PFSK-1 (cell line): ENCODE results near the gene GLP1R.

ENCODE experiments used
- FOXP2 ChIP-seq: optimal IDR thresholded peaks from 2 replicates; pipeline ENCODE3; 2011; ENCODE audit warnings: borderline replicate concordance, control low read depth, inconsistent platforms; ENCODE audit not compliant: insufficient read depth; ENCODE audit errors: extremely low read length, extremely low read depth
- POLR2AphosphoS5 ChIP-seq: IDR thresholded peaks from 2 replicates; pipeline ENCODE4 v1.6.1; 2012; ENCODE audit warnings: low read depth, mild to moderate bottlenecking, control low read depth, low read length, moderate library complexity
- SIN3A ChIP-seq: IDR thresholded peaks from 2 replicates; pipeline ENCODE4 v1.6.1; 2012; ENCODE audit warnings: mild to moderate bottlenecking, low read length, moderate library complexity, borderline replicate concordance; ENCODE audit not compliant: insufficient read depth
- TAF1 ChIP-seq: IDR thresholded peaks from 2 replicates; pipeline ENCODE4 v1.6.1; 2012; ENCODE audit warnings: low read length, control low read depth, borderline replicate concordance; ENCODE audit not compliant: insufficient read depth
- TF ChIP-seq, protein P1 (sequence below), 2 experiments: IDR thresholded peaks; 2 replicates each; pipeline versions ENCODE4 v1.6.1 to v1.8.0; 2011 to 2012; ENCODE audit warnings: low read depth in 2 of 2, low read length in 2 of 2, control low read depth in 1 of 2, inconsistent platforms in 1 of 2, mild to moderate bottlenecking in 1 of 2, moderate library complexity in 1 of 2; ENCODE audit not compliant: insufficient read depth in 1 of 2

GLP1R gene

GRCh38 chr6:39005774-39006173 is 42.8 kb upstream of the GLP1R start:
- TF ChIP-seq, protein P1, sequence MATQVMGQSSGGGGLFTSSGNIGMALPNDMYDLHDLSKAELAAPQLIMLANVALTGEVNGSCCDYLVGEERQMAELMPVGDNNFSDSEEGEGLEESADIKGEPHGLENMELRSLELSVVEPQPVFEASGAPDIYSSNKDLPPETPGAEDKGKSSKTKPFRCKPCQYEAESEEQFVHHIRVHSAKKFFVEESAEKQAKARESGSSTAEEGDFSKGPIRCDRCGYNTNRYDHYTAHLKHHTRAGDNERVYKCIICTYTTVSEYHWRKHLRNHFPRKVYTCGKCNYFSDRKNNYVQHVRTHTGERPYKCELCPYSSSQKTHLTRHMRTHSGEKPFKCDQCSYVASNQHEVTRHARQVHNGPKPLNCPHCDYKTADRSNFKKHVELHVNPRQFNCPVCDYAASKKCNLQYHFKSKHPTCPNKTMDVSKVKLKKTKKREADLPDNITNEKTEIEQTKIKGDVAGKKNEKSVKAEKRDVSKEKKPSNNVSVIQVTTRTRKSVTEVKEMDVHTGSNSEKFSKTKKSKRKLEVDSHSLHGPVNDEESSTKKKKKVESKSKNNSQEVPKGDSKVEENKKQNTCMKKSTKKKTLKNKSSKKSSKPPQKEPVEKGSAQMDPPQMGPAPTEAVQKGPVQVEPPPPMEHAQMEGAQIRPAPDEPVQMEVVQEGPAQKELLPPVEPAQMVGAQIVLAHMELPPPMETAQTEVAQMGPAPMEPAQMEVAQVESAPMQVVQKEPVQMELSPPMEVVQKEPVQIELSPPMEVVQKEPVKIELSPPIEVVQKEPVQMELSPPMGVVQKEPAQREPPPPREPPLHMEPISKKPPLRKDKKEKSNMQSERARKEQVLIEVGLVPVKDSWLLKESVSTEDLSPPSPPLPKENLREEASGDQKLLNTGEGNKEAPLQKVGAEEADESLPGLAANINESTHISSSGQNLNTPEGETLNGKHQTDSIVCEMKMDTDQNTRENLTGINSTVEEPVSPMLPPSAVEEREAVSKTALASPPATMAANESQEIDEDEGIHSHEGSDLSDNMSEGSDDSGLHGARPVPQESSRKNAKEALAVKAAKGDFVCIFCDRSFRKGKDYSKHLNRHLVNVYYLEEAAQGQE (IDR thresholded peaks at IDR 0.05; ENCODE audit: insufficient read depth in 1 of 2, low read depth in 2 of 2, low read length in 2 of 2) = no peak
- TF ChIP-seq FOXP2 = no peak
- no peak for TF ChIP-seq TAF1
- TF ChIP-seq POLR2AphosphoS5 = no peak
- TF ChIP-seq SIN3A = no peak

GRCh38 chr6:39007575-39007974 is 41.0 kb upstream of the GLP1R start:
- TF ChIP-seq SIN3A (no peak), FOXP2 (no peak), POLR2AphosphoS5 (no peak), TAF1 (no peak)
- TF ChIP-seq, protein P1 (IDR thresholded peaks at IDR 0.05; ENCODE audit: insufficient read depth in 1 of 2, low read depth in 2 of 2, low read length in 2 of 2) = no peak

DNA sequence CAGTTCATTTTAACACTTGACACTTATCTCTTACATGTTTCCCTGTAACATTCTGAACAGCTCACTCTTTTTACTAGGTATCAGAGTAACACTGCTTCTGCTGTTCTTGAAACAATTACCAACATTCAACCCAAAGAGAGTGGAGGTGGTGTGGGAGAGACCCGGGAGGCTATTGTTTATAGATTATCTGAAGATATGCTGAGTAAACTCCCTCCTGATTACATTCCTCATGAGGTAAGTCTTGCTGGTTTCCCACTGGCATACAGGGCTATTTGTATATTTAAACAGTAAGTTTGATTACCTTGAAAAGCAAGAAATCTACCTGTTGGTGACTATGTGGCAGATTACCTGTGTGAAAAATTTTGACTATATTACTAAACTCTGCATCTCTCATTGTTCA is 39.8 kb upstream of the GLP1R start:
- no peak for TF ChIP-seq POLR2AphosphoS5
- TF ChIP-seq TAF1 = no peak
- no peak for TF ChIP-seq SIN3A
- TF ChIP-seq, protein P1 (IDR thresholded peaks at IDR 0.05; ENCODE audit: insufficient read depth in 1 of 2, low read depth in 2 of 2, low read length in 2 of 2) = no peak
- no peak for TF ChIP-seq FOXP2

GRCh38 chr6:39009476-39009875 is 39.1 kb upstream of the GLP1R start:
- TF ChIP-seq SIN3A = no peak
- TF ChIP-seq POLR2AphosphoS5 = no peak
- no peak for TF ChIP-seq FOXP2
- TF ChIP-seq TAF1 = no peak
- TF ChIP-seq, protein P1 (IDR thresholded peaks at IDR 0.05; ENCODE audit: insufficient read depth in 1 of 2, low read depth in 2 of 2, low read length in 2 of 2) = no peak
